ENCODE measurements around the gene FCN1.

FCN1 gene

GRCh38 chr9:134944916-134945315, 27.2 kb upstream of the FCN1 start:
- no peak overlapping the region for H3K27ac ChIP-seq
- no peak for TF ChIP-seq CTCF (conservative IDR thresholded peaks at IDR 0.05)

- no peak for TF ChIP-seq CTCF (conservative IDR thresholded peaks at IDR 0.05)
- H3K27ac ChIP-seq, result no peak overlapping the region
These were observed 26.7 kb upstream of the FCN1 start for GRCh38 chr9:134944351-134944802.

- TF ChIP-seq CTCF (conservative IDR thresholded peaks at IDR 0.05), result no peak
- H3K27ac ChIP-seq, result no peak overlapping the region
These were observed 26.1 kb upstream of the FCN1 start for GRCh38 chr9:134943836-134944235.

GRCh38 chr9:134943411-134943810, 25.7 kb upstream of the FCN1 start:
- TF ChIP-seq CTCF (conservative IDR thresholded peaks at IDR 0.05), result no peak
- no peak overlapping the region for H3K27ac ChIP-seq

GRCh38 chr9:134942788-134943184, 25.1 kb upstream of the FCN1 start:
- no peak for TF ChIP-seq CTCF (conservative IDR thresholded peaks at IDR 0.05)
- H3K27ac ChIP-seq, result peak overlapping the region; percentile 33; the same call in 1 of the 2 replicates

- peak overlapping the region; percentile 33; the same call in 1 of the 2 replicates for H3K27ac ChIP-seq
- no peak for TF ChIP-seq CTCF (conservative IDR thresholded peaks at IDR 0.05)
These were observed 24.5 kb upstream of the FCN1 start for GRCh38 chr9:134942011-134942787.

GRCh38 chr9:134940236-134941208, 22.8 kb upstream of the FCN1 start:
- TF ChIP-seq CTCF (conservative IDR thresholded peaks at IDR 0.05), result no peak
- no peak overlapping the region for H3K27ac ChIP-seq

All from VCaP (cell line).